Measurements from ENCODE around the gene CSMD2.
"Not testable (repeated sequence)": the region's sequence is repeated elsewhere in the genome, so short reads cannot be mapped to it uniquely, and the experiment has no call there.

CSMD2 gene

GRCh38 chr1:34050709-34051485, 114.1 kb downstream of the CSMD2 start:
- DNase-seq: no peak

- no peak for DNase-seq
Observed at GRCh38 chr1:34049994-34050393, 115.0 kb downstream of the CSMD2 start.

- no peak for DNase-seq
Observed at GRCh38 chr1:34049477-34049876, 115.6 kb downstream of the CSMD2 start.

GRCh38 chr1:34037856-34038255, 127.2 kb downstream of the CSMD2 start:
- no peak for DNase-seq

- no peak for DNase-seq
Observed at GRCh38 chr1:34037109-34037508, 127.9 kb downstream of the CSMD2 start.

- no peak for DNase-seq
Observed at GRCh38 chr1:34034036-34034435, 131.0 kb downstream of the CSMD2 start.

GRCh38 chr1:34029954-34030353, 135.1 kb downstream of the CSMD2 start:
- no peak for DNase-seq

- no peak for DNase-seq
Observed at GRCh38 chr1:34029515-34029914, 135.5 kb downstream of the CSMD2 start.

GRCh38 chr1:34028381-34029055, 136.5 kb downstream of the CSMD2 start:
- no peak for DNase-seq

- DNase-seq: no peak
Observed at GRCh38 chr1:34025675-34026074, 139.4 kb downstream of the CSMD2 start.

GRCh38 chr1:34024485-34024884, 140.5 kb downstream of the CSMD2 start:
- no peak for DNase-seq

GRCh38 chr1:34019741-34020552, 145.1 kb downstream of the CSMD2 start:
- DNase-seq: no peak

- no peak for DNase-seq
Observed at GRCh38 chr1:34018285-34018684, 146.7 kb downstream of the CSMD2 start.

GRCh38 chr1:34016281-34016680, 148.7 kb downstream of the CSMD2 start:
- not testable (repeated sequence) for DNase-seq

- no peak for DNase-seq
Observed at GRCh38 chr1:34013958-34014737, 150.9 kb downstream of the CSMD2 start.

GRCh38 chr1:34013136-34013535, 151.9 kb downstream of the CSMD2 start:
- no peak for DNase-seq

- no peak for DNase-seq
Observed at GRCh38 chr1:34009340-34009985, 155.6 kb downstream of the CSMD2 start.

GRCh38 chr1:34007760-34008159, 157.3 kb downstream of the CSMD2 start:
- DNase-seq: no peak

- DNase-seq: no peak
Observed at GRCh38 chr1:34005309-34005708, 159.7 kb downstream of the CSMD2 start.

- no peak for DNase-seq
Observed at GRCh38 chr1:34002810-34003209, 162.2 kb downstream of the CSMD2 start.

- DNase-seq: no peak
Observed at GRCh38 chr1:33997127-33998036, 167.6 kb downstream of the CSMD2 start.
